ENCODE results near the gene SPAG9.
"Not testable (repeated sequence)": the region's sequence is repeated elsewhere in the genome, so short reads cannot be mapped to it uniquely, and the experiment has no call there.

SPAG9 gene

GRCh38 chr17:50945779-50946222 lies 174.9 kb downstream of the SPAG9 start:
- H3K4me1 Mint-ChIP-seq = peaks cover 28% of the 10 kb centered on the region
- no peak overlapping the region for H3K4me3 Mint-ChIP-seq
- H3K27ac Mint-ChIP-seq = no peak overlapping the region
- H3K36me3 Mint-ChIP-seq (ENCODE audit: low read depth) = no peaks in the 10 kb centered on the region
- ATAC-seq (no peak), DNase-seq (no peak)
- no peaks in the 10 kb centered on the region for H3K9me3 Mint-ChIP-seq
- no peaks in the 10 kb centered on the region for H3K27me3 Mint-ChIP-seq

DNA sequence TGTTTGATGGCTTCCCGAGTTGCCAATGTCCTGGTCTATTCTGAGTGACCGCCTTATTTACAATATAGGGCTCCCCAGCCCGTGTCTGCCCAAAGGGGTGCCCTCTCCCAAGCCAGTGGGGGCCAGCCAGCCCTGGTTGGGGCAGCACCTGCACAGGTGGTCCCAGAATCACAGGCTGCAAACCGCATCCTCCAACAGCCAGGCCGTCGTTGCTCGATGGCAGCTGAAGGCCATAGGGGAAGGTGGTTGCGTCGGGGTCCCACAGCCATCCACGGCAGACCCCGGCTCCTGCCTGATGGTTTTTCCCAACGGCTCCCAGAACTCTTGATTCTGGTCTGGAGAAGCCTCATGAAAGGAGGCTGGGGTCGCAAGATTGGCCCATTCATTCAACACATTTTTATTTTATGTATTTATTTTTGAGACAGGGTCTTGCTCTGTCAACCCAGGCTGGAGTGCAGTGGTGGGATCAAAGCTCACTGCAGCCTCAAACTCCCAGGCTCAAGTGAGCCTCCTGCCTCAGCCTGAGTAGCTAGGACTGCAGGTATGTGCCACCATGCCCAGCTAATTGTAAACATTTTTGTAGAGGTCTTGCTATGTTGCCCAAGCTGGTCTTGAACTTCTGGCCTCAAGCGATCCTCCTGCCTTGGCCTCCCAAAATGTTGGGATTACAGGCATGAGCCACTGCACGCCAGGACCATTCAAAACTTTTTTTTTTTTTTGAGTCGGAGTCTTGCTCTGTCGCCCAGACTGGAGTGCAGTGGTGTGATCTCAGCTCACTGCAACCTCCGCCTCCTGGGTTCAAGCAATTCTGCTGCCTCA lies 175.6 kb downstream of the SPAG9 start:
- Mint-ChIP-seq H3K4me1 (peaks cover 22% of the 10 kb centered on the region), H3K9me3 (no peaks in the 10 kb centered on the region), H3K27ac (no peak overlapping the region), H3K4me3 (peak overlapping the region; percentile 76), H3K27me3 (no peaks in the 10 kb centered on the region), H3K36me3 (ENCODE audit: low read depth) (no peaks in the 10 kb centered on the region)
- no peak for ATAC-seq
- DNase-seq = no peak

GRCh38 chr17:50944054-50944901 lies 176.4 kb downstream of the SPAG9 start:
- ATAC-seq (peak; percentile 83), DNase-seq (peak; percentile 83)
- Mint-ChIP-seq H3K36me3 (ENCODE audit: low read depth) (no peaks in the 10 kb centered on the region), H3K9me3 (no peaks in the 10 kb centered on the region), H3K27ac (peak overlapping the region; percentile 86), H3K4me3 (peak overlapping the region; percentile 76), H3K27me3 (no peaks in the 10 kb centered on the region), H3K4me1 (peaks cover 22% of the 10 kb centered on the region)

DNA sequence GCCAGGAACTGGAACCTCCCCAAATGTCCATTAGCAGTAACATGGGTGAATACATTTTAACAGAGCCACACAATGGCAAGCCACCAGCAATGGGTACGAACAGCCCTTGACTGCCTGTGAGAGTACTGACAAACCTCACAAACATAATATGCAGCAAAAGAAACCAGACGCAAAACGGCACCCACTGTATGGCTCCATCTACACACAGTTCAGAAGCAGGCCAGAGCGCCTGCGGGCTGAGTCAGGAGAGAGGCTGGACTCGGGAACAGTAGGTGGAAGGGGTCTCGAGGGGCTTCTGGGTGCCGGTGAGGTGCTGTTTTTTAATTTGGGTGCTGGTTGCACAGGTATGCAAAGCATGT lies 177.1 kb downstream of the SPAG9 start:
- peak overlapping the region; percentile 76 for H3K4me3 Mint-ChIP-seq
- H3K27ac Mint-ChIP-seq = peak overlapping the region; percentile 86
- H3K4me1 Mint-ChIP-seq = peaks cover 22% of the 10 kb centered on the region
- no peaks in the 10 kb centered on the region for H3K9me3 Mint-ChIP-seq
- DNase-seq = no peak
- no peak for ATAC-seq
- H3K27me3 Mint-ChIP-seq = no peaks in the 10 kb centered on the region
- no peaks in the 10 kb centered on the region for H3K36me3 Mint-ChIP-seq (ENCODE audit: low read depth)

GRCh38 chr17:50941676-50942048 lies 179.0 kb downstream of the SPAG9 start:
- H3K4me3 Mint-ChIP-seq; H3K27me3 Mint-ChIP-seq; H3K27ac Mint-ChIP-seq; DNase-seq; H3K9me3 Mint-ChIP-seq; H3K36me3 Mint-ChIP-seq (ENCODE audit: low read depth); ATAC-seq: not testable (repeated sequence)
- H3K4me1 Mint-ChIP-seq = peaks cover 17% of the 10 kb centered on the region

GRCh38 chr17:50939795-50940684 lies 180.6 kb downstream of the SPAG9 start:
- Mint-ChIP-seq H3K4me3 (no peak overlapping the region), H3K36me3 (ENCODE audit: low read depth) (no peaks in the 10 kb centered on the region), H3K4me1 (peaks cover 15% of the 10 kb centered on the region), H3K27me3 (no peaks in the 10 kb centered on the region), H3K27ac (no peak overlapping the region), H3K9me3 (no peaks in the 10 kb centered on the region)
- no peak for DNase-seq
- no peak for ATAC-seq

- Mint-ChIP-seq H3K4me1 (peaks cover 15% of the 10 kb centered on the region), H3K27ac (peak overlapping the region; percentile 11), H3K36me3 (ENCODE audit: low read depth) (no peaks in the 10 kb centered on the region), H3K4me3 (no peak overlapping the region), H3K9me3 (no peaks in the 10 kb centered on the region), H3K27me3 (no peaks in the 10 kb centered on the region)
- no peak for ATAC-seq
- no peak for DNase-seq
These were observed 181.2 kb downstream of the SPAG9 start for GRCh38 chr17:50939542-50939794.

- Mint-ChIP-seq H3K27me3 (no peaks in the 10 kb centered on the region), H3K9me3 (no peaks in the 10 kb centered on the region), H3K27ac (peak overlapping the region; percentile 11), H3K36me3 (ENCODE audit: low read depth) (no peaks in the 10 kb centered on the region), H3K4me1 (peaks cover 15% of the 10 kb centered on the region), H3K4me3 (no peak overlapping the region)
- no peak for DNase-seq
- ATAC-seq = no peak
These were observed 181.7 kb downstream of the SPAG9 start for GRCh38 chr17:50938821-50939541.

GRCh38 chr17:50935996-50936266 lies 184.7 kb downstream of the SPAG9 start:
- Mint-ChIP-seq H3K9me3 (no peaks in the 10 kb centered on the region), H3K27ac (no peak overlapping the region), H3K4me1 (peaks cover 9% of the 10 kb centered on the region), H3K27me3 (no peaks in the 10 kb centered on the region), H3K4me3 (no peak overlapping the region), H3K36me3 (ENCODE audit: low read depth) (no peaks in the 10 kb centered on the region)
- no peak for ATAC-seq
- no peak for DNase-seq

GRCh38 chr17:50935221-50935995 lies 185.3 kb downstream of the SPAG9 start:
- DNase-seq (no peak), ATAC-seq (no peak)
- Mint-ChIP-seq H3K4me3 (no peak overlapping the region), H3K9me3 (no peaks in the 10 kb centered on the region), H3K4me1 (peaks cover 14% of the 10 kb centered on the region), H3K27me3 (no peaks in the 10 kb centered on the region), H3K36me3 (ENCODE audit: low read depth) (no peaks in the 10 kb centered on the region), H3K27ac (no peak overlapping the region)

DNA sequence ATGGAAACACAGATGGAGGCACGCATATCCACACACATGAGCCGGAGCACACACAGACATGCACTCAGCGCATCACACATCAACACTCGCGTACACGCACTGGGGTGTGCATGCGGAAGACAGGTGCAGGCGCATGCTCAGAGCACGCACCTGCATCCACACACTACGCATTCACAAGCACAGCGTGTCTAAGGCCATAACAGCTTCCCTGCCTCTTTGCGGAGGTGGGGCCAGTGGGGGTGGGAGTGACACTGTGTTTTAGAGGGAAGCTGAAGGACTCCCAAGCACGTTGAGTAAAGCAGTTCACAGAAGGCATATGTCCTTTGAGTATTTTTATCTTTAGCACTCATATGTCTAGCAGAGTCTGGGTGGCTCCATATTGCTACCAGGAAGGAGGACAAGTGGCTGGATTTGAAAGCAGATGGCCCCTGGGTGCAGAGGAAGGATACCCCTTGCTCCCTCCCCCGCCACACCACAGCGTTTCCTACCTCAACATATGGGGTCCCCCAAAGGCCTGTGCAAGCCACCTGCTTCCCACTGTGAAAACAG lies 185.9 kb downstream of the SPAG9 start:
- Mint-ChIP-seq H3K36me3 (ENCODE audit: low read depth) (no peaks in the 10 kb centered on the region), H3K4me3 (no peak overlapping the region), H3K27ac (no peak overlapping the region), H3K4me1 (peaks cover 19% of the 10 kb centered on the region), H3K9me3 (no peaks in the 10 kb centered on the region), H3K27me3 (peaks cover 5% of the 10 kb centered on the region)
- ATAC-seq (no peak), DNase-seq (no peak)

- Mint-ChIP-seq H3K27ac (no peak overlapping the region), H3K4me1 (peaks cover 20% of the 10 kb centered on the region), H3K36me3 (ENCODE audit: low read depth) (no peaks in the 10 kb centered on the region), H3K4me3 (no peak overlapping the region), H3K9me3 (no peaks in the 10 kb centered on the region), H3K27me3 (peaks cover 5% of the 10 kb centered on the region)
- ATAC-seq (no peak), DNase-seq (no peak)
These were observed 186.5 kb downstream of the SPAG9 start for GRCh38 chr17:50934161-50934560.

- peak; percentile 50 for DNase-seq
- peak; percentile 67 for ATAC-seq
- Mint-ChIP-seq H3K4me1 (peaks cover 32% of the 10 kb centered on the region), H3K4me3 (peak overlapping the region; percentile 77), H3K36me3 (ENCODE audit: low read depth) (no peaks in the 10 kb centered on the region), H3K27me3 (peaks cover 5% of the 10 kb centered on the region), H3K9me3 (no peaks in the 10 kb centered on the region), H3K27ac (peak overlapping the region; percentile 74)
These were observed 189.3 kb downstream of the SPAG9 start for GRCh38 chr17:50931144-50931908.

All from activated naive CD8-positive, alpha-beta T cell treated with anti-CD3 and anti-CD28 coated beads, Interleukin-2, amount 50 U/mL, for 24 hours (primary cell).